GM12872 (cell line): ENCODE results near the gene ZMYM4.

Experiments
- CTCF ChIP-seq: IDR thresholded peaks from 3 replicates; pipeline ENCODE4 v1.5.1; 2011; ENCODE audit warnings: low read depth, mild to moderate bottlenecking, low read length, moderate library complexity; ENCODE audit not compliant: insufficient read depth

ZMYM4 gene

GRCh38 chr1:35231287-35231686 lies 37.2 kb upstream of the ZMYM4 start:
- no peak for TF ChIP-seq CTCF

GRCh38 chr1:35243691-35244090 lies 24.8 kb upstream of the ZMYM4 start:
- no peak for TF ChIP-seq CTCF

- TF ChIP-seq CTCF, result no peak
Observed at GRCh38 chr1:35247256-35247655, 21.3 kb upstream of the ZMYM4 start.

GRCh38 chr1:35253941-35254340 lies 14.6 kb upstream of the ZMYM4 start:
- TF ChIP-seq CTCF, result no peak

- no peak for TF ChIP-seq CTCF
Observed at GRCh38 chr1:35255276-35255675, 13.2 kb upstream of the ZMYM4 start.

GRCh38 chr1:35259561-35259960 lies 8.9 kb upstream of the ZMYM4 start:
- TF ChIP-seq CTCF, result no peak

GRCh38 chr1:35261412-35262120 lies 6.9 kb upstream of the ZMYM4 start:
- TF ChIP-seq CTCF, result no peak
